HEK293T (cell line): Measurements from ENCODE around the gene LRRN3.

Source experiments
- BHLHE40 ChIP-seq: fragments of 450-650 bp; IDR thresholded peaks from 2 replicates; pipeline ENCODE4 v1.6.1; 2016; ENCODE audit warnings: mild to moderate bottlenecking, moderate library complexity, borderline replicate concordance
- ELF4 ChIP-seq: fragments of 450-650 bp; IDR thresholded peaks from 2 replicates; pipeline ENCODE4 v1.6.1; 2017; ENCODE audit warnings: antibody characterized with exemption
- FOXA1 ChIP-seq: fragments of 450-650 bp; IDR thresholded peaks from 2 replicates; pipeline ENCODE4 v1.6.1; 2016; ENCODE audit warnings: mild to moderate bottlenecking
- NFRKB ChIP-seq: fragments of 450-650 bp; IDR thresholded peaks from 2 replicates; pipeline ENCODE4 v1.6.1; 2016; ENCODE audit warnings: mild to moderate bottlenecking, moderate library complexity
- PKNOX1 ChIP-seq: fragments of 450-650 bp; IDR thresholded peaks from 2 replicates; pipeline ENCODE4 v1.6.1; 2016
- SP1 ChIP-seq: fragments of 450-650 bp; IDR thresholded peaks from 2 replicates; pipeline ENCODE4 v1.6.1; 2017
- TARDBP ChIP-seq: fragments of 450-650 bp; IDR thresholded peaks from 2 replicates; pipeline ENCODE4 v1.6.1; 2016

- TF ChIP-seq ELF4 (no peak), PKNOX1 (no peak), NFRKB (no peak), TARDBP (no peak), BHLHE40 (no peak), SP1 (no peak), FOXA1 (no peak)
Measured at GRCh38 chr7:111138193-111138569, 47.3 kb downstream of the LRRN3 start.
